Measurements from ENCODE around the gene ABL1. TPM values are rescaled to one million over a fixed set of nuclear protein-coding genes. Genes with fewer than 3 reads are reported as not detected.

Gene ABL1
- total RNA-seq, 1 donor from 2014 or later: 21.8 TPM

DNA sequence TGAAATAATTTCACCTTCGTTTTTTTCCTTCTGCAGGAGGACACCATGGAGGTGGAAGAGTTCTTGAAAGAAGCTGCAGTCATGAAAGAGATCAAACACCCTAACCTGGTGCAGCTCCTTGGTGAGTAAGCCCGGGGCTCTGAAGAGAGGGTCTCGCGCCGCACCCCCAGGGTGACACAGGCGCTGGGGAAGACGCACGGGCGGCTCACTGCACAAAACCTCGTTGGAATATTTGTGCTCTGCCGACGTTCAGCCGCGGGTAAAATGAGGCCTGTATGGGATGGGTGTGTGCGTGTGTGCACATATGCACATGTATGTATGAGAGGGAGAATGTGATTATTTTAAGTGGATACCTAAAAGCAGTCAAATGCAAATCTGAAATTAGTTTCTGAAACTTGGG lies 37.0 kb downstream of the ABL1 start:
- DNase-seq (ENCODE audit: low read depth in 2 of 2): no peak

GRCh38 chr9:130872508-130872907 lies 37.5 kb downstream of the ABL1 start:
- no peak for DNase-seq (ENCODE audit: low read depth in 2 of 2)

- no peak for DNase-seq (ENCODE audit: low read depth in 2 of 2)
These were observed 38.0 kb downstream of the ABL1 start for GRCh38 chr9:130872912-130873503.

DNA sequence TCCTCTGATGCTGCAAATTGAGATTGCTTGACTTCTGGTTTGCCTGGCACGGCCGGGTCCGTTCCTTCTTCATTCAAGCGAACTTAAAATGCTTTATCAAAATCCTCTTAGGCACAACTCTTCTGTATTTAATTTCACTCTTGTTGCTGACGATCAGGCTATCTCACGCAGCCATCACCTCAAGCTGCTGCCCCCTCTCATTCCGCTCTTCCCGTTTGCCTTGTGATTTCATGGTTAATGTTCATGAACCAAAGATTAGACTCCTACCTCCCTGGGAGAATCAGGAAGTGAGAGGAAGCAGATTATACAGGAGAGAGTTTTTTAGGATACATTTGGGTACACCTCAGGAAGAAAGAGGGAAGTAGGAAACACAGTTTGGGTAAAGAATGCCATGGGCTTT lies 38.9 kb downstream of the ABL1 start:
- no peak for DNase-seq (ENCODE audit: low read depth in 2 of 2)

GRCh38 chr9:130874783-130875182 lies 39.7 kb downstream of the ABL1 start:
- DNase-seq (ENCODE audit: low read depth in 2 of 2): no peak

GRCh38 chr9:130877300-130877699 lies 42.2 kb downstream of the ABL1 start:
- DNase-seq (ENCODE audit: low read depth in 2 of 2): no peak

- DNase-seq (ENCODE audit: low read depth in 2 of 2): no peak
These were observed 43.2 kb downstream of the ABL1 start for GRCh38 chr9:130878295-130878694.

GRCh38 chr9:130879863-130880411 lies 44.9 kb downstream of the ABL1 start:
- no peak for DNase-seq (ENCODE audit: low read depth in 2 of 2)

GRCh38 chr9:130880599-130881220 lies 45.7 kb downstream of the ABL1 start:
- DNase-seq (ENCODE audit: low read depth in 2 of 2): no peak

GRCh38 chr9:130881516-130881915 lies 46.5 kb downstream of the ABL1 start:
- no peak for DNase-seq (ENCODE audit: low read depth in 2 of 2)

DNA sequence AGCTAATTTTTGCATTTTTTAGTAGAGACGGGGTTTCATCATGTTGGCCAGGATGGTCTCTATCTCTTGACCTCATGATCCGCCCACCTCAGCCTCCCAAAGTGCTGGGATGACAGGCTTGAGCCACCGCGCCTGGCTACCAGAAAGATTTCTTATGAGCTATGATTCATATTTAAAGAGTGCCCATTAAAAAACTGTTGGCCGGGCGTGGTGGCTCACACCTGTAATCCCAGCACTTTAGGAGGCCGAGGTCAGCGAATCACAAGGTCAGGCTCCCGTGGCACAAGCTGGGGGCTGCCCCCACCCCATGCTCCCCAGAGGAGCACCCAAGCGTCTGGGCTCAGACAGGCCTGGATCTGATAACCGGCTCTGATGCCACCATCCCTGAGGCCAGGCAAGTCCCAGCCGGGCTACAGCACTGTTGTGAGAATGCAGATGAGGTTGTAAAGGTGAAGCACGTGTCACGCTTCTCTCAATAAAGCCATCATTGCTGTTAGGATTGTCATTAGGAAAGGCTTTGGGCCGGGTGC lies 47.7 kb downstream of the ABL1 start:
- DNase-seq (ENCODE audit: low read depth in 2 of 2): no peak

DNA sequence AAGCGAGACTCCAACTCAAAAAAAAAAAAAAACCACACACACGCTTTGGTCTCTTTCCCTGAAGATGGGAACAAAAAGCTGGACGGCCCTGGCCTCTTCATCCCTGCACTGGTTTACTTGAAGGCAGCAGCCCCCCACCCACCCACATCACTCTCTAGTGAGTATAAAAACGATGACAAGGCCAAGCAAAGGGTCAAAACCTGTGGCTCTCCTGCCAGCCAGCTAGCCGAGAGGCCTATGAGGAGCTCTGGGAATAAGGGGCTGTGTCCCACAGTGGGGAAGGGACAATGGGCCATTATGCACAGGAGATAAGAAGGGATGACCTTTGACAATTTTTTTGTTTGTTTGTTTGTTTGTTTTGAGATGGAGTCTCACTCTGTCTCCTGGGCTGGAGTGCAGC lies 48.4 kb downstream of the ABL1 start:
- no peak for DNase-seq (ENCODE audit: low read depth in 2 of 2)

GRCh38 chr9:130884111-130884531 lies 49.1 kb downstream of the ABL1 start:
- DNase-seq (ENCODE audit: low read depth in 2 of 2): no peak

GRCh38 chr9:130884542-130885483 lies 49.8 kb downstream of the ABL1 start:
- no peak for DNase-seq (ENCODE audit: low read depth in 2 of 2)

DNA sequence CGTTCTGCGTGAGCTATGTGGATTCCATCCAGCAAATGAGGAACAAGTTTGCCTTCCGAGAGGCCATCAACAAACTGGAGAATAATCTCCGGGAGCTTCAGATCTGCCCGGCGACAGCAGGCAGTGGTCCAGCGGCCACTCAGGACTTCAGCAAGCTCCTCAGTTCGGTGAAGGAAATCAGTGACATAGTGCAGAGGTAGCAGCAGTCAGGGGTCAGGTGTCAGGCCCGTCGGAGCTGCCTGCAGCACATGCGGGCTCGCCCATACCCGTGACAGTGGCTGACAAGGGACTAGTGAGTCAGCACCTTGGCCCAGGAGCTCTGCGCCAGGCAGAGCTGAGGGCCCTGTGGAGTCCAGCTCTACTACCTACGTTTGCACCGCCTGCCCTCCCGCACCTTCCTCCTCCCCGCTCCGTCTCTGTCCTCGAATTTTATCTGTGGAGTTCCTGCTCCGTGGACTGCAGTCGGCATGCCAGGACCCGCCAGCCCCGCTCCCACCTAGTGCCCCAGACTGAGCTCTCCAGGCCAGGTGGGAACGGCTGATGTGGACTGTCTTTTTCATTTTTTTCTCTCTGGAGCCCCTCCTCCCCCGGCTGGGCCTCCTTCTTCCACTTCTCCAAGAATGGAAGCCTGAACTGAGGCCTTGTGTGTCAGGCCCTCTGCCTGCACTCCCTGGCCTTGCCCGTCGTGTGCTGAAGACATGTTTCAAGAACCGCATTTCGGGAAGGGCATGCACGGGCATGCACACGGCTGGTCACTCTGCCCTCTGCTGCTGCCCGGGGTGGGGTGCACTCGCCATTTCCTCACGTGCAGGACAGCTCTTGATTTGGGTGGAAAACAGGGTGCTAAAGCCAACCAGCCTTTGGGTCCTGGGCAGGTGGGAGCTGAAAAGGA lies 50.7 kb downstream of the ABL1 start:
- no peak for DNase-seq (ENCODE audit: low read depth in 2 of 2)

DNA sequence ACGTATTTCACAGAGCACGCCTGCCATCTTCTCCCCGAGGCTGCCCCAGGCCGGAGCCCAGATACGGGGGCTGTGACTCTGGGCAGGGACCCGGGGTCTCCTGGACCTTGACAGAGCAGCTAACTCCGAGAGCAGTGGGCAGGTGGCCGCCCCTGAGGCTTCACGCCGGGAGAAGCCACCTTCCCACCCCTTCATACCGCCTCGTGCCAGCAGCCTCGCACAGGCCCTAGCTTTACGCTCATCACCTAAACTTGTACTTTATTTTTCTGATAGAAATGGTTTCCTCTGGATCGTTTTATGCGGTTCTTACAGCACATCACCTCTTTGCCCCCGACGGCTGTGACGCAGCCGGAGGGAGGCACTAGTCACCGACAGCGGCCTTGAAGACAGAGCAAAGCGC lies 51.9 kb downstream of the ABL1 start:
- no peak for DNase-seq (ENCODE audit: low read depth in 2 of 2)

DNA sequence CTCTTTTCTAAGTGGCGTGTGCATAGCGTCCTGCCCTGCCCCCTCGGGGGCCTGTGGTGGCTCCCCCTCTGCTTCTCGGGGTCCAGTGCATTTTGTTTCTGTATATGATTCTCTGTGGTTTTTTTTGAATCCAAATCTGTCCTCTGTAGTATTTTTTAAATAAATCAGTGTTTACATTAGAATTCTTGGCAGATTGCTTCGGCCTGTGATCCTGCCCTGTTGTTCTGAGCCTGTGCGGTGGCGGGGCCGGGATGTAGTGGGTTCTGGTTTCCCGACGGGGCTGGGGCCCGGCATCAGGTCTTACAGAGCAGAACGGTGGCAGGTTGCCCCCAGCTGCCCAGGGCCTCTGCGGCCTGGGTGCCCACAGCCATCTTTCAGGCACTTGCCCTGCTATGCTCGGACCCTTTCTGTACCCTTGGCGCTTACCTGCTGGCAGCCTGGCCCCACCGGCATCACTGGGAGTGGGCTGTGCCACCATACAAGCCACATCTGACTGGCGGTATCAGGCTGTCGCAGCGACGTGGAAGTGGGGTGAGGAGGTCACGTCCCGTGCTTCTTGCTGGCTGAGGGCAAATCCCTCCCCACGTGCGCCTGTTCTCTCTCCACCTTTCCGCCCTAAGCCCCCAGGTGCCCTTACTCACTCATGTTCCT lies 52.6 kb downstream of the ABL1 start:
- no peak for DNase-seq (ENCODE audit: low read depth in 2 of 2)

DNA sequence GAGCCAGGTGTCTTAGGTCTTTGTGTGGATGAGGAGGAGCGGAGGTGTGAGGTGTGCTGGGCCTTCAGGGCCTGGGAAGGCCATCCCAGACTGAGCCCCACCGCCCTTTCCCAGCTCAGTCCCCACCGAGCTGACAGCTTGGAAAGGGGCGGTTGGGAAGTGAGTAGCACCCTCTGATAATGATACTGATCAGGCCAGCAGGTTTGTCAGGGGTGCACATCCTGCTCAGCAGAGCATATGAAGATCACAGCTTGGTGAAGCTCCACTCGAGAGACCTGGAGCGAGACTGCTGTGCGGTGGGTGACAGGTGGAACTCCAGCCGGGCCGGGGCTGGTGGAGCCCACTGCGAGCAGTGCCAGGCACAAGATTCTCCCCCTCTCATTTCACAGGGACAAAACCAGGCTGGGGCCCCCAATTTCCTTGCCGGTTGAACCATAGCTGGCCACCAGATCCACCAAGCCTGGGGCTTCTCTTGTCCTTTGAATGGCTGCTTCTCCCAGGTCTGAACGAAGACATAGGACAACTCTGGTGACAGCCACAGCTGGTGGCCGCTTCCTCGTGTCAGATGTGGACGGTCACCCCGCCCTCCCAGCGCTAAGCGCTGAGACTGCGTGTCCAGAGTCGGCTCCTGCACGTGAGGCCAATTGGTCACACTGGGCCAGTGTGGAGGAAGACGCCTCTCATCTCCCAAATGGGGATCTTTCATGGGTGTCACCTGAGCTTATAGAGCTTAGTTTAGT lies 53.3 kb downstream of the ABL1 start:
- DNase-seq (ENCODE audit: low read depth in 2 of 2): no peak

DNA sequence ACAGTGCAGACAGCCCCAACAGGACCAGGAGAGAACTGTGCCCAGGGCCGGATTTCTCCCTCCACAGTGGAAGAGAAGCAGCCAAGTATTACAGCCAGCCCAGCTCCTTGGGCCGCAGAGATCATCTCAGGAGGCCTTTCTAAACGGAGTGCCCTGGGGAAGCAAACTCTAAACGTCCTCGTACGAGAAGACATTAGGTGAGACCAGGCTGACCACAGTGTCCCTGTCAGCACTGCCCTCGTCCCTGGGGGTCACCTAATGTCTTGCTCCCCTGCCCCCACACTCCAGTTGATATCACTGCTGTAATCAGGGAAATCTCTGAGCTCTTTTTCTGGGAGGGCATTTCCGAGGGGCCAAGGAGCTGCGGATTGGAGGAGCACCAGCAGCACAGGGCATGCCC lies 55.1 kb downstream of the ABL1 start:
- DNase-seq (ENCODE audit: low read depth in 2 of 2): no peak
